Calu3 (cell line): ENCODE results near the gene STAC. TPM values are rescaled to one million over a fixed set of nuclear protein-coding genes. Genes with fewer than 3 reads are reported as not detected.

Experiments
- BruUV-seq: library from RNA; stranded (reverse); fragments of 400-500 nt; replicated peaks from 2 replicates; lab custom pipeline; 2021; lab: Mats Ljungman, UMichigan
- CTCF ChIA-PET: fragments of 300-600 bp; sonication (Branson Sonifier 250); formaldehyde crosslinking; loops from one replicate; lab custom pipeline; 2022; ENCODE audit warnings: antibody characterized with exemption; lab: Charles Lee
- DNase-seq: peaks from one replicate; pipeline ENCODE4 v3.0.0; 2022
- H3K27ac Mint-ChIP-seq: one replicate; pipeline ENCODE4 v1.8.0; 2022; ENCODE audit warnings: mixed read lengths; ENCODE audit not compliant: unreplicated experiment
- H3K27me3 Mint-ChIP-seq: one replicate; pipeline ENCODE4 v1.8.0; 2022; ENCODE audit warnings: mixed read lengths; ENCODE audit not compliant: unreplicated experiment
- H3K36me3 Mint-ChIP-seq: one replicate; pipeline ENCODE4 v1.8.0; 2022; ENCODE audit warnings: mild to moderate bottlenecking, moderate library complexity, mixed read lengths; ENCODE audit not compliant: insufficient read depth, unreplicated experiment
- H3K4me1 Mint-ChIP-seq: one replicate; pipeline ENCODE4 v1.8.0; 2022; ENCODE audit warnings: mild to moderate bottlenecking, low read depth, mixed read lengths; ENCODE audit not compliant: unreplicated experiment
- H3K4me3 Mint-ChIP-seq: one replicate; pipeline ENCODE4 v1.8.0; 2022; ENCODE audit warnings: mild to moderate bottlenecking, low read depth, moderate library complexity, mixed read lengths; ENCODE audit not compliant: unreplicated experiment
- H3K9me3 Mint-ChIP-seq: one replicate; pipeline ENCODE4 v1.8.0; 2022; ENCODE audit warnings: low read depth, mixed read lengths; ENCODE audit not compliant: unreplicated experiment
- CTCF ChIP-seq: fragments of 200-600 bp; IDR thresholded peaks from one replicate; pipeline ENCODE4 v1.8.0; 2022; ENCODE audit warnings: antibody characterized with exemption; ENCODE audit not compliant: unreplicated experiment
- intact Hi-C: fragments of 100-400 bp; cut with micrococcal nuclease; formaldehyde crosslinking; loops from one replicate; pipeline ENCODE4 v1.10.0; 2022; ENCODE audit not compliant: unreplicated experiment
- total RNA-seq: library from RNA; stranded (reverse); gene quantifications from 2 replicates; pipeline ENCODE4 v1.2.3, GENCODE V29; 2022

STAC gene
- total RNA-seq, 1 experiment from 2014 or later, result 12.8 TPM

GRCh38 chr3:36489101-36489500 is 108.8 kb downstream of the STAC start:
- no peak overlapping the region for H3K4me3 Mint-ChIP-seq
- H3K9me3 Mint-ChIP-seq, result no peaks in the 10 kb centered on the region
- BruUV-seq, result no TSS peak
- CTCF ChIA-PET, result no interaction called here
- no peak for TF ChIP-seq CTCF
- no peaks in the 10 kb centered on the region for H3K36me3 Mint-ChIP-seq
- H3K27me3 Mint-ChIP-seq, result no peaks in the 10 kb centered on the region
- intact Hi-C loops, result no loop called here
- peaks cover 32% of the 10 kb centered on the region for H3K4me1 Mint-ChIP-seq
- no peak overlapping the region for H3K27ac Mint-ChIP-seq
- no peak for DNase-seq

- H3K9me3 Mint-ChIP-seq, result no peaks in the 10 kb centered on the region
- H3K36me3 Mint-ChIP-seq, result no peaks in the 10 kb centered on the region
- H3K27ac Mint-ChIP-seq, result no peak overlapping the region
- no peaks in the 10 kb centered on the region for H3K27me3 Mint-ChIP-seq
- intact Hi-C loops, result no loop called here
- CTCF ChIA-PET, result no interaction called here
- H3K4me1 Mint-ChIP-seq, result peaks cover 32% of the 10 kb centered on the region
- TF ChIP-seq CTCF, result no peak
- no TSS peak for BruUV-seq
- DNase-seq, result no peak
- H3K4me3 Mint-ChIP-seq, result no peak overlapping the region
These were observed 109.5 kb downstream of the STAC start for GRCh38 chr3:36489679-36490425.

- intact Hi-C loops, result no loop called here
- TF ChIP-seq CTCF, result no peak
- peaks cover 18% of the 10 kb centered on the region for H3K4me1 Mint-ChIP-seq
- H3K4me3 Mint-ChIP-seq, result no peak overlapping the region
- no peaks in the 10 kb centered on the region for H3K9me3 Mint-ChIP-seq
- DNase-seq, result no peak
- CTCF ChIA-PET, result no interaction called here
- no peaks in the 10 kb centered on the region for H3K27me3 Mint-ChIP-seq
- no peak overlapping the region for H3K27ac Mint-ChIP-seq
- no TSS peak for BruUV-seq
- H3K36me3 Mint-ChIP-seq, result no peaks in the 10 kb centered on the region
These were observed 112.7 kb downstream of the STAC start for GRCh38 chr3:36493051-36493450.

- Mint-ChIP-seq H3K9me3 (no peaks in the 10 kb centered on the region), H3K4me3 (no peak overlapping the region), H3K36me3 (no peaks in the 10 kb centered on the region), H3K4me1 (peaks cover 3% of the 10 kb centered on the region), H3K27me3 (no peaks in the 10 kb centered on the region), H3K27ac (no peak overlapping the region)
- CTCF ChIA-PET, result no interaction called here
- no TSS peak for BruUV-seq
- DNase-seq, result no peak
- intact Hi-C loops, result no loop called here
- no peak for TF ChIP-seq CTCF
These were observed 114.3 kb downstream of the STAC start for GRCh38 chr3:36494461-36495109.
